GM12878 (cell line): ENCODE results near the gene GTF2A1. TPM values are rescaled to one million over a fixed set of nuclear protein-coding genes. Genes with fewer than 3 reads are reported as not detected.

Source experiments
- ASH2L ChIP-seq: fragments of 300-600, 200-600 bp; sonication (generic); IDR thresholded peaks from 2 replicates; pipeline ENCODE4 v1.6.1; 2017; ENCODE audit warnings: low read depth, mild to moderate bottlenecking, borderline replicate concordance
- BACH1 ChIP-seq: fragments of 450-650 bp; IDR thresholded peaks from 2 replicates; pipeline ENCODE4 v1.6.1; 2017; ENCODE audit warnings: mild to moderate bottlenecking, borderline replicate concordance
- BCLAF1 ChIP-seq: fragments of 450-650 bp; IDR thresholded peaks from 2 replicates; pipeline ENCODE4 v1.6.1; 2017; ENCODE audit warnings: antibody characterized with exemption, mild to moderate bottlenecking, moderate library complexity
- DPF2 ChIP-seq: fragments of 450-650 bp; IDR thresholded peaks from 2 replicates; pipeline ENCODE4 v1.6.1; 2017; ENCODE audit warnings: mild to moderate bottlenecking
- ETV6 ChIP-seq, 2 experiments: fragments of 450-650 bp in 1 of 2; IDR thresholded peaks in 1 of 2; conservative IDR thresholded peaks in 1 of 2; 2 replicates each; pipeline ENCODE4 v1.6.1; 2014; ENCODE audit warnings: antibody characterized with exemption in 1 of 2, borderline replicate concordance in 1 of 2, low read depth in 1 of 2, mild to moderate bottlenecking in 1 of 2, moderate library complexity in 1 of 2
- IKZF1 ChIP-seq: fragments of 450-650 bp; conservative IDR thresholded peaks from 2 replicates; pipeline ENCODE4 v1.6.1; 2017; ENCODE audit warnings: antibody characterized with exemption, mild to moderate bottlenecking
- MLLT1 ChIP-seq: fragments of 450-650 bp; IDR thresholded peaks from 2 replicates; pipeline ENCODE4 v1.6.1; 2016; ENCODE audit warnings: mild to moderate bottlenecking
- MXI1 ChIP-seq: fragments of 150-350 bp; IDR thresholded peaks from 2 replicates; pipeline ENCODE4 v1.6.1; 2011; ENCODE audit warnings: low read depth, mild to moderate bottlenecking, inconsistent platforms, low read length, improper control_type of control experiment
- PML ChIP-seq: IDR thresholded peaks from 2 replicates; pipeline ENCODE4 v1.6.1; 2012; ENCODE audit warnings: low read length, inconsistent platforms
- SMAD5 ChIP-seq: IDR thresholded peaks from 2 replicates; pipeline ENCODE4 v1.6.1; 2016; ENCODE audit warnings: antibody characterized with exemption, low read depth
- SUPT20H ChIP-seq: IDR thresholded peaks from 2 replicates; pipeline ENCODE4 v1.6.1; 2011; ENCODE audit warnings: low read depth, mild to moderate bottlenecking, low read length, moderate library complexity, borderline replicate concordance; ENCODE audit not compliant: control insufficient read depth
- YY1 ChIP-seq: IDR thresholded peaks from 2 replicates; pipeline ENCODE4 v1.6.1; 2011; ENCODE audit warnings: low read depth, mild to moderate bottlenecking, low read length
- ZNF592 ChIP-seq: fragments of 450-650 bp; IDR thresholded peaks from 2 replicates; pipeline ENCODE4 v1.6.1; 2017; ENCODE audit warnings: mild to moderate bottlenecking, moderate library complexity
- ZNF687 ChIP-seq: fragments of 450-650 bp; IDR thresholded peaks from 2 replicates; pipeline ENCODE4 v1.6.1; 2017; ENCODE audit warnings: mild to moderate bottlenecking, moderate library complexity
- polyA plus RNA-seq, 11 experiments: library from polyadenylated mRNA; depleted of rRNA in 4 of 11; unstranded in 6 of 11; stranded (reverse) in 5 of 11; fragments of >200 nt; fragmentation: Nextera tagmentation in 4 of 11; fragmentation: Illumina TruSeq in 1 of 11; extraction: Ambion mirVana in 4 of 11; extraction: Trizol in 1 of 11; gene quantifications; 1 replicate in 1 of 11; 2 replicates in 10 of 11; pipeline versions ENCODE4 v1.2.1 to v1.2.3, GENCODE V29; 2011 to 2016; ENCODE audit warnings: inconsistent platforms in 2 of 11, missing spikeins in 2 of 11, low read depth in 1 of 11
- total RNA-seq, 4 experiments: library from RNA; depleted of rRNA in 3 of 4; stranded (reverse); fragments of >200 nt in 3 of 4; fragmentation: Illumina TruSeq in 1 of 4; extraction: Trizol in 1 of 4; gene quantifications; 2 replicates each; pipeline versions ENCODE4 v1.2.1 to v1.2.3, GENCODE V29; 2013 to 2021

GTF2A1 gene
- total and polyA plus RNA-seq, 10 of the 15 experiments (the other 5 are each of a cell fraction or from before 2014, with no cell fraction given): 2.5 to 28.7 (median 14.9) TPM

- TF ChIP-seq ZNF592 (no peak), ZNF687 (peak; percentile 50; the same call in 1 of the 2 replicates), BACH1 (peak; percentile 84), YY1 (0 out of 2 replicates have a peak, but pooled peaks have one; percentile 66), SMAD5 (peak; percentile 82; the same call in 1 of the 2 replicates), MXI1 (peak; percentile 70; the same call in 1 of the 2 replicates), ASH2L (0 out of 2 replicates have a peak, but pooled peaks have one; percentile 72), PML (peak; percentile 67; the same call in 1 of the 2 replicates), ETV6 (conservative IDR thresholded peaks at IDR 0.05 in 1 of 2, IDR thresholded peaks at IDR 0.05 in 1 of 2; ENCODE audit: borderline replicate concordance in 1 of 2, low read depth in 1 of 2) (no peak), MLLT1 (peak; percentile 76), IKZF1 (peak; percentile 76), BCLAF1 (no peak), SUPT20H (no peak), DPF2 (peak; percentile 46; the same call in 1 of the 2 replicates)
Measured at GRCh38 chr14:81170104-81170828, 50.5 kb downstream of the GTF2A1 start (continued).
